GM12865 (cell line): Measurements from ENCODE around the gene XKR7.
"Not testable (repeated sequence)": the region's sequence is repeated elsewhere in the genome, so short reads cannot be mapped to it uniquely, and the experiment has no call there.

Experiments used
- DNase-seq: peaks from one replicate; pipeline ENCODE4 v3.0.0; 2010; ENCODE audit warnings: low read depth
- H3K4me3 ChIP-seq: 2 replicates; pipeline ENCODE4 v1.5.1; 2011; ENCODE audit warnings: mild to moderate bottlenecking, low read depth, low read length, control low read depth
- CTCF ChIP-seq: IDR thresholded peaks from 2 replicates; pipeline ENCODE4 v1.5.1; 2011; ENCODE audit warnings: low read length, control low read depth, low read depth, inconsistent platforms; ENCODE audit not compliant: insufficient read depth; ENCODE audit errors: missing control alignments

XKR7 gene

DNA sequence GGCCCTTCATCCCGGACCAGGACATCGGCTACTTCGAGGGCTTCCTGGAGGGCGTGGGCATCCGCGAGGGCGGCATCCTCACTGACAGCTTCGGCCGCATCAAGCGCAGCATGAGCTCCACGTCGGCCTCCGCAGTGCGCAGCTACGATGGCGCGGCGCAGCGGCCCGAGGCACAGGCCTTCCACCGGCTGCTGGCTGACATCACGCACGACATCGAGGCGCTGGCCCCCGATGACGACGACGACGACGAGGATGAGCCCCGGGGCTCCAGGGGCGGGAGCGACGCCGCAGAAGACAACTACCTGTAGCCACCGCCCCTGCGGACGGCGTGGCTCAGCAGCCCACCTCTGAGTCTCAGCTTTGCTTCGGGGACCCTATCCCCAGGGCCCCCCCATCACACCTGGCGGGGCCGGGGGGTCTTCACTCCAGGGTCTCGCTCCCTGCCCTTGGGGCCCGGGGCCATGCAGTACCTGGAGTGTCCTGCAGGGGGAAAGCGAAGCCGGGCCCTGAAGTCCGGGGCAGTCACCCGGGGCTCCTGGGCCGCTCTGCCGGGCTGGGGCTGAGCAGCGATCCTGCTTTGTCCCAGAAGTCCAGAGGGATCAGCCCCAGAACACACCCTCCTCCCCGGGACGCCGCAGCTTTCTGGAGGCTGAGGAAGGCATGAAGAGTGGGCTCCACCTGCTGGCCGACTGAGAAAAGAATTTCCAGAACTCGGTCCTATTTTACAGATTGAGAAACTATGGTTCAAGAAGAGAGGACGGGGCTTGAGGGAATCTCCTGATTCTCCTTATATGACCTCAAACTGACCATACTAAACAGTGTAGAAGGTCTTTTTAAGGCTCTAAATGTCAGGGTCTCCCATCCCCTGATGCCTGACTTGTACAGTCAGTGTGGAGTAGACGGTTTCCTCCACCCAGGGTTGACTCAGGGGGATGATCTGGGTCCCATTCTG, 63.3 kb downstream of the XKR7 start:
- peak; percentile 93 for TF ChIP-seq CTCF
- peak overlapping the region; percentile 41 for H3K4me3 ChIP-seq
- peak; percentile 65 for DNase-seq

DNA sequence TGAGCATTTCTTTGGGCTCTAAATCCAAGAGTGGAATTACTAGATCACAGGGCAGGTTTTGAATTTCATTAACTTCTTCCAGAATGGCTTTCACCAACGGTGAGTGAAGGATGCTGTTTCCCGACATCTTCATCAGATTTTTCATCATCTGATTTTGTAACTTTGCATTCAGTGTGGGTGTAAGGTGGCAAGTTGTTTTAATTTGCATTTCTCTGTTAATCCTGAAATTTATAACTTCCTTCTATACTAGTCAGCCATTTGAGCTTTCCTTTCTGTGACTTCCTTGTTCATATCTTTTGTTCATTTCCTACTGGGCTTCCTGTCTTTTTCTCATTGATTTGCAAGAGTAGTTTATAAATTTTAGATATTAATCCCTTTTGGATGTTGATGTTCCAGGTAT, 65.4 kb downstream of the XKR7 start:
- H3K4me3 ChIP-seq, result no peak overlapping the region
- no peak for DNase-seq
- no peak for TF ChIP-seq CTCF

GRCh38 chr20:32033721-32034120, 65.8 kb downstream of the XKR7 start:
- not testable (repeated sequence) for H3K4me3 ChIP-seq, DNase-seq

DNA sequence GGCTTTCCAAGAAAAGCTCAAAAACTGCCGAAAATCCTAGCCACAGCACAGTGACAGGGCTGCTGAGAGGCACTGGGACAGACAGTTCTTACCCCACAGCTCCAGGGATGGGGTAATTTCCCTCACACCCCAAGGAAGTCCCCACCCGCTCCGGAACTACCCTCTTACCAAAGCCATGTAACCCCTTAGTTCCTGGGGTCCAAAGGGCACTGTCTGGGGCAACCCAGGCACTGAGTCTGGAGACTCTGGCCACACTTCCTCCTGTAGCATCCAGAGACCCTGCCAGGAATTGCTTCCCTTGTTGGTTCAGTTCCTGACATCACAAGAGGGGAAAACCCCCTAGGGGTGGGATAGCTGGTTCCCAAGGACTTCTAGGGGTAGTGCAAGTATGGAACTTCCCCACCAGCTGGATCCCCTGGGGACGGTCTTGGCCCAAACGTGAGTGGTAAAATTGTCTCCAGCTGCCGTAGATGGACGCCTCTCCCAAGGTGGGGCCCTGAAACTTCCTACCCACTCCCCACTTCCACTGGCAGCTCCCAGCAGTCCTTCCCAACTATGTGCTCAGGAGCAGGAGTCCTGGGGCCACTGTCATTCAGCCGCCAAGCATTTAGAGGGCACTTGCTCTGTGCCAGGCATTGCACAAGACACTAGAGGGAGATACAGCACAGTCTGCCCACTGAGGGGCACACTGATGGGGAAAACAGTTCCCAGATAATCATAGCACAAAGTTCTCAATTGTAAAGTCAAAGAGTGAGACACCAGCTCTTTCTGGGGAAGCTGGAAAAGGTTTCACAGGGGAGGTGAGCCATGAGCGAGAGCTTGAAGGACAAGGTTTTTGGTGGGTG, 66.9 kb downstream of the XKR7 start:
- DNase-seq, result peak; percentile 56
- peak; percentile 55 for TF ChIP-seq CTCF
- H3K4me3 ChIP-seq, result no peak overlapping the region

- DNase-seq, result peak; percentile 57
- TF ChIP-seq CTCF, result no peak
- no peak overlapping the region for H3K4me3 ChIP-seq
These were observed 67.5 kb downstream of the XKR7 start for GRCh38 chr20:32035426-32035779.

DNA sequence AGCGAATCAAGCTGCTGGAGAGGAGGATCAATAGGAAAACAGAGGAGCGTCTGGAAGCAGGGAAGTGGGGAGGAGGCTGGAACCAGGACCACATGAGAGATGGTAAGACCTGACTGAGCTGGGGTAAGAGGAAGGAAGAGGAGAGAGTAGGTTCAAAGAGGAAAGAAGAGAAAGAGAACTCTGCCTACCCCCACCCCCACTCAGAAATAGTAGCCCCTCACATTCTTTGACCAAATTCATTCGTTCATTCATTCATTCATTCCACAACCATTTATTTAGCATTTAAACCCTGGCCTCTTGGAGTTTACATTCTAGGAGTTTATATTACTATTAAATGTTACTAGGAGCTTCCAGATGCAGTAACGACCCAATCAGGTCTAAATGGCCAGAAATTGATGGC, 68.3 kb downstream of the XKR7 start:
- DNase-seq, result no peak
- H3K4me3 ChIP-seq, result no peak overlapping the region
- TF ChIP-seq CTCF, result no peak

DNA sequence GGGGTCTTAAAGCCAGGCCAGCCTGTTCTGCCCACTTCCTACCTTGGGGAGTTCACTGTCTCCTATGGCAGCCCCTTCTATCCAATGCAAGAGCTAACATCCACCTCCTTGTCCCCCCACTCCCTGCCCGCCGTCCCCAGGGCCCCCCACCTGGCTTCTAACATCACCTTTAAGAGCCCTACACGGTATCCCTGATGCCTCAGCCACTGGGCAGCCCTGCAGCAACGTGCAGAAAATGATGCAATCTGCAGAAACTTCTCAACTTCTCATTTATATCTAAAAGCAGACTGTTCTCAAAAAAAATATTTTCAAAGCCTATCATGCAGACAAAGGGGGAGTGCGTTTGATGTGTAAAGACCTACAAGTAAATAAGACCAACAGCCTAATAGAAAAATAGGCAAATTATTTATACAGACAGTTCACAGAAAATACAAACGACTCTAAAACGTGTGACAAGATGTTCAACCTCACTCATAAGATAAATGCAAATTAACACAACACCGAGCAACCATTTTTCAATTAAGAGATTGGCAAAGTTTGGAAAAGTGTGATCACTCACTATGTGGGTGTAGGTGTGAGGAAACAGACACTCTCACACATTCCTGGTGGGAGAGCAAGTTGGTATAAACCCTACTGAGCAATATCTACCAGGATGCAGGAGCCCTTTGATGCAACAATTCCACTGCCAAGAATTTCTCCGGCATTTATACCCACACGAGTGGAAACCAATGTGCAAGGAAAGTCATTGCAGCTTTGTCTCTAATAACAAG, 69.0 kb downstream of the XKR7 start:
- no peak overlapping the region for H3K4me3 ChIP-seq
- DNase-seq, result no peak
- TF ChIP-seq CTCF, result no peak
